ENCODE measurements around the gene UBE2R2. TPM values are rescaled to one million over a fixed set of nuclear protein-coding genes. Genes with fewer than 3 reads are reported as not detected.
A peak's percentile ranks its signal among the peaks of the same experiment; 100 is the strongest.

The UBE2R2 gene
- total and polyA plus RNA-seq, 12 donors, result 15.8 to 47.9 (median 41.4) TPM

DNA sequence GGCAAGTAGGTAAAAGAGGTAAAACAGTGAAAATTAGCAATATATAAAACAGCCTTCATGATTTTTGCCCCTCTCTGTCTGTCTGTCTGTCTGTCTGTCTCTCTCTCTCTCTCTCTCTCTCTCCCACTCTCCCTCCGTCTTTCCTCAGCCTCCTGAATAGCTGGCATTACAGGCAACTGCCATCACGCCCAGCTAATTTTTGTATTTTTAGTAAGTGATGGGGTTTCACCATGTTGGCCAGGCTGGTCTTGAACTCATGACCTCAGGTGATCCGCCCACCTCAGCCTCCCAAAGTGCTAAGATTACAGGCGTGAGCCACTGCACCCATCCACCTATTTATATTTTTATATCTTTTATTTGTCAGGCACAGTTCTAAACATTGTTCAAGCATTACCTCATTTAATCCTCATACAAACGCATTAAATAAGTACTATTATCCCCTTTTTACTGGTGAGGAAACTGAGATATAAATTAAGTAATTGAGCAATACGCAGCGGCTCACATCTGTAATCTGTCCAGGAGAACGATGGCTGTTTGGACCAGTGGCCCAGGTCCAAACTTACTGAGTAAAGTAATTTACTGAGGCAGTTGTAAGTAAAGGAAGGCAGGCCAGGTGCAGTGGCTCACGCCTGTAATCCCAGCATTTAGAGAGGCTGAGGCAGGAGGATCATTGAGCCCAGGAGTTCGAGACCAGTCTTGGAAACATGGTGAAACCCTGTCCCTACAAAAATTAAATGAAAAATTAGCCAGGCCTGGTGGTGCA is 60.9 kb downstream of the UBE2R2 start:
- no peaks in the 10 kb centered on the region for H3K9me3 ChIP-seq
- TF ChIP-seq, protein P1, sequence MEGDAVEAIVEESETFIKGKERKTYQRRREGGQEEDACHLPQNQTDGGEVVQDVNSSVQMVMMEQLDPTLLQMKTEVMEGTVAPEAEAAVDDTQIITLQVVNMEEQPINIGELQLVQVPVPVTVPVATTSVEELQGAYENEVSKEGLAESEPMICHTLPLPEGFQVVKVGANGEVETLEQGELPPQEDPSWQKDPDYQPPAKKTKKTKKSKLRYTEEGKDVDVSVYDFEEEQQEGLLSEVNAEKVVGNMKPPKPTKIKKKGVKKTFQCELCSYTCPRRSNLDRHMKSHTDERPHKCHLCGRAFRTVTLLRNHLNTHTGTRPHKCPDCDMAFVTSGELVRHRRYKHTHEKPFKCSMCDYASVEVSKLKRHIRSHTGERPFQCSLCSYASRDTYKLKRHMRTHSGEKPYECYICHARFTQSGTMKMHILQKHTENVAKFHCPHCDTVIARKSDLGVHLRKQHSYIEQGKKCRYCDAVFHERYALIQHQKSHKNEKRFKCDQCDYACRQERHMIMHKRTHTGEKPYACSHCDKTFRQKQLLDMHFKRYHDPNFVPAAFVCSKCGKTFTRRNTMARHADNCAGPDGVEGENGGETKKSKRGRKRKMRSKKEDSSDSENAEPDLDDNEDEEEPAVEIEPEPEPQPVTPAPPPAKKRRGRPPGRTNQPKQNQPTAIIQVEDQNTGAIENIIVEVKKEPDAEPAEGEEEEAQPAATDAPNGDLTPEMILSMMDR (IDR thresholded peaks at IDR 0.05), result no peak
- H3K4me3 ChIP-seq, result no peak overlapping the region
- no peaks in the 10 kb centered on the region for H3K27me3 ChIP-seq
- peak overlapping the region in 3 of 10 donors; percentile 37 to 48 (median 41) for H3K27ac ChIP-seq
- intact Hi-C loops (cut with DNase I), result no loop called here
- WGBS, 2 donors, result 76 to 78% methylated on average over 10 of the region's 10 CpGs
- peak in 5 of 8 donors; percentile 8 to 63 (median 33) for ATAC-seq
- H3K4me1 ChIP-seq, result peaks cover 2 to 63% (median 41%) of the 10 kb centered on the region in 9 donors
- H3K36me3 ChIP-seq, result no peaks in the 10 kb centered on the region
- no peak for DNase-seq

DNA sequence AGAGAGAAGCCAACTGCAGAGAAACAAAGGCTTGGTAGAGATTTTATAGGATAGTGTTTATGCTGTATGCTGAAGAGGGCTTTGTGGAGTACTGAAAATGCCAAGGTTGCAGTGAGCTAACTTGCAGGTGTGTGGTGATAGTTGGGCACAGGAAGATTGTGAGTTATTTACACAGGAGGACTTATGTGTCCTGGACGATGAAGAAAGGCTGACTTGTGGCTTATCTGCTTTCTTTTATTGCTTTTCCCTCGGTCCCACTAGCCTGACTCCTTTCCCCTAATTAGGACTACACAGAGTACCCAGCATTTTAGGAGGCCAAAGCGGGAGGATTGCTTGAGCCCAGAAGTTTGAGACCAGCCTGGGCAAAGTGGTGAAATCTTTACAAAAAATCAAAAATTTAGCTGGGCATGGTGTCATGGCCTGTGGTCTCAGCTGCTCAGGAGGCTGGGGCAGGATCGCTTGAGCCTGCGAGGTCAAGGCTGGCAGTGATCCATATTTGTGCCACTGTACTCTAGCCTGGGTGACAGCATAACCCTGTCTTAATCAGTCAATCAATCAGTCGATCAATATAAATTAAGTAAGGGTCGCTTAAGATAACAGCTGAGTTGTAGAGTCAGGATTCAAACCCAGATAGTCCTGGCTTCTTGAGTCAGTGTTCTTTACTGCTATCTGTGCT is 61.9 kb downstream of the UBE2R2 start:
- H3K4me1 ChIP-seq, result peaks cover 2 to 65% (median 43%) of the 10 kb centered on the region in 9 donors
- 73 to 75% methylated on average over 7 of the region's 7 CpGs for WGBS, 2 donors
- H3K27ac ChIP-seq, result peak overlapping the region in 3 of 10 donors; percentile 37 to 48 (median 41)

DNA sequence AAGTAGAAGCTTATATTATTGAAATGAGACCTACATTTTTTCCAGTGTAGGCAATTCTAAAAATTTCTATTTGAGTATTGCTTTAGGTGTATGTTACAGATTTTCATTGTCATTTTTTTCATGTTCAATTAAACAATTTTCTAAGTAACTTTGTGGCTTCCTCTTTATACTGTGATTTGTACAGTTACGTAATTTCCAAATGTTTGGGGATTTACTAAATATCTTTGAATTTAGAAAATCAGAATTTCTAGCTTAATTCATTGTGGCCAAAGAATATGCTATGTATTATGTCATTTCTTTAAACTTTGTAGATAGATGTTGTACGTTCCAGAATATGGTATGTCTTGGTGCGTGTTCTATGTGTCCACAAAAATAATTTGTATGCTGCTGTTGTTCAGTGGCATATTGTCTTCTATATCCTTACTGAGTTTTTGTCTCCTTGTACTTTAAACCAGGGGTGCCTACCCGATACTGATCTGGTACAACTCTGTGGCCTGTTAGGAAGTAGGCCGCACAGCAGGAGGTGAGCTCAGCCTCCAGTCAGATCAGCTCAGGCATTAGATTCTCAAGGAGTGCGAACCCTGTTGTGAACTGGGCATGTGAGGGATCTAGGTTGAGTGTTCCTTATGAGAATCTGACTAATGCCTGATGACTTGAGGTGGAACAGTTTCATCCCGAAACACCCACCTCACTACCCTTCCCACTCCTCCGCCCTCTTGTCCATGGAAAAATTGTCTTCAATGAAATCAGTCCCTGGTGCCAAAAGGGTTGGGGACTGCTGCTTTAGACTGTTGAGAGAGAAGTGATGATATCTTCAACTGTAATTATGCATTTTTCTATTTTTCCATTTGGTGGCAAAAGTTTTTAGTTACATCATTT is 63.5 kb downstream of the UBE2R2 start:
- H3K4me1 ChIP-seq, result peaks cover 9 to 81% (median 55%) of the 10 kb centered on the region in 9 donors
- ATAC-seq, result peak in 1 of 8 donors; percentile 11
- 94% methylated on average over 8 of the region's 8 CpGs for WGBS, 2 donors

More for the DNA sequence above, 61.9 kb downstream of the UBE2R2 start:
- peak in 3 of 8 donors; percentile 26 to 44 (median 35) for ATAC-seq
- no peaks in the 10 kb centered on the region for H3K36me3 ChIP-seq
- intact Hi-C loops (cut with DNase I), result no loop called here
- no peak overlapping the region for H3K4me3 ChIP-seq
- no peak for DNase-seq
- no peaks in the 10 kb centered on the region for H3K9me3 ChIP-seq
- TF ChIP-seq, protein P1 (IDR thresholded peaks at IDR 0.05), result no peak
- H3K27me3 ChIP-seq, result no peaks in the 10 kb centered on the region

More for the DNA sequence above, 63.5 kb downstream of the UBE2R2 start:
- peak overlapping the region in 1 of 10 donors; percentile 13 for H3K27ac ChIP-seq
- no peaks in the 10 kb centered on the region for H3K27me3 ChIP-seq
- intact Hi-C loops (cut with DNase I), result loop anchor here in 1 of 10 donors (10.0 kb wide), 1 partner anchor 64 kb away; no protein-coding TSS in a partner anchor
- no peaks in the 10 kb centered on the region for H3K9me3 ChIP-seq
- no peak overlapping the region for H3K4me3 ChIP-seq
- H3K36me3 ChIP-seq, result no peaks in the 10 kb centered on the region
- no peak for DNase-seq
- TF ChIP-seq, protein P1 (IDR thresholded peaks at IDR 0.05), result no peak
